GM18861 (cell line): Measurements from ENCODE around the gene TNS3.

Source experiments
- ATAC-seq: cut with Tn5 transposase; IDR thresholded peaks from one replicate; pipeline ENCODE4 v1.9.1; 2021; ENCODE audit not compliant: unreplicated experiment

Gene TNS3

DNA sequence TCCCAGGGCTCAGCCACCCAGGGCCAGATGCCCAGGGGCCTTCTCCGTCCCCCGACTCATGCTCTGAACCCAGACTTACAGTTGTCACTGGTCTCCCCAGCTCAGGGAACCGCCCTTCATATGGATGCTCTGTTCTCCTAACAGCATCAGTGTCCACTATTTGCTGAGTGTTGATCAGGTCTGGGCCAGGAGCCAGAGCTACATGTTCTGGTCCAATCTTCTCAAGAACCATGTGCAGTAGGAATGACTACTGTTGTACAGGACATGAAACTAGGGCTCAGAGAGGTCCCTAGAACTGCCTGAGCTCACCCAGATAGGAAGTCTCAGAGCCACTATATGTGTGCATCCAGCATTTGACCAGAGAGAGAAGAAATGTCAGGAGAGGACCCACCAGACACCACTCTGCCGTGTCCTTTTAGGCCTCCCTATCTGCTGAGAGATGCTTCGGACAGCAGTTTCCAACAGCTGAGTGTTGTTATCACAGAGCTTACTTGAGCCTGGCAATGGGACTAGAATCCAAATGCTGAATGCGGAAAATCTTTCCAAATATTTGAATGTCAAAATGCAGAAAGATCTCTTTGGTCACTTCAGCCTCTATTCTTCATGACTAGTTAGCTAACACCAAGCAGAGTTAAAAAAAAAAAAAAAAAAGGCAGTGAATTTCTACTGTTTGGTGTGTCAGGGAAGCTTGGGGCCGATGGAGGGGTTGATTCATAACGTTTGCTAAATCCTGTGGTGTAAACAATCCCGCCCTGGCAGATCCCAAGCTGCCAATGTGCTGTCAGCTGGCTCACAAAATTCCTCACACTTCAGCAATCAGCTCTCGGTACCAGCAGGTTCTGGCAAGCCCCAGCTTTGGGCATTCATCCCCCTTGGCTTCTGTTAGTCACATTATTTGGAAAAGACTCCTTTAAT, 246.1 kb downstream of the TNS3 start:
- no peak for ATAC-seq

GRCh38 chr7:47335071-47335470, 246.8 kb downstream of the TNS3 start:
- no peak for ATAC-seq

- no peak for ATAC-seq
Observed at GRCh38 chr7:47333959-47334358, 248.0 kb downstream of the TNS3 start.

DNA sequence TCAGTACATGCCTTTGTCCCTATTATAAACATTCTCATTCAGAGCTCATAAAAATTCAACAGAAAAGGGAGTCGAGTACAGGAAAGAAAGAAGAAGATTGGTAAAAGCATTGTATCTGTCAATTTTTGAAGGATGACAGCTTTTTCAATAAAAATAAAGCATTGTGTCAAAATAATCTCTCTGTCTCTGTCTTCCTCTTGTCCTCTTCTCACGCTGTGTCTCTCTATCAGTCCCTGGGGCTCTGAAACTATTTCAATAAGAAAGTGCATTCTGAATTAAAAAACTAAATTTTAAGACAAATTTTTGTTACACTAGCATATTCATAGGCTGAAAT, 248.4 kb downstream of the TNS3 start:
- ATAC-seq, result no peak

DNA sequence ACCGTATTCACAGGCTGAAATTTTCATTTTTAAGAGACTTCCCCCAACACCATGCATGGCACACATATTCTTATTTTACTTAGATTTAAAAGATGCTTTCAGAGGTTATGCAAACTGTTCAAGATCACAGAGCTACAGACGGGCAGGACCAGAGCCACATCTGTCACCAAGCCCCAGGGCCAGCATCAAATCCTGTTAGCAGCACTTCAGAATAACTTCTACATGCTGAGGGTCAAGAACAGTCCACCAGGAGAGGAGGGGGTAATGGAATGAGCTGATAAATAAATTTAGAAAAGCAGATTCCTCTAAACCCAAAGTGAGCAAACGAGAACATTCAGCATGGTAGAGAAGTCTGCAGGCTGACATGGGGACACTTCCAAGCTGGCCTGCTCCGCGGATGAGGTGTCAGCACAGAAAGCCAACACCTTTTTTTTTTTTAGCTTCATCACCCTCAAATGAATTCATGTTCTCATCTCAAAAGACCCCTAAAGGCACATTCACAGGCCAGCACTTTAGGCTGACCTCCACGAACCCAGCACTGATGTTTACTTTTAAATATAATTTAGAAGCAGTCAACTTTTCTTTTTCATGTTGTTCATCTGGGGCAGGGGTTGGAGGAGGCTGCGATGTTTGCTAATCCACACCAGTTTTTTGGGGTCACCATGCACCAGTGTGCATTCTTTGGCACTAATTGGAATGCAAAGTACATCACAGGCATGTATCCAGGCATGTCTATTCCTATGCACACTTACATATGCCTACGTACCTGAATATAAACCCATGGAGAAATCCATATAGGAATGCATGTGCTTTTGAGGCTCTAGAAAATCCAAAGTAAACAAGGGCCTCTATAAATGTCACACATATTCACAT, 249.0 kb downstream of the TNS3 start:
- no peak for ATAC-seq

DNA sequence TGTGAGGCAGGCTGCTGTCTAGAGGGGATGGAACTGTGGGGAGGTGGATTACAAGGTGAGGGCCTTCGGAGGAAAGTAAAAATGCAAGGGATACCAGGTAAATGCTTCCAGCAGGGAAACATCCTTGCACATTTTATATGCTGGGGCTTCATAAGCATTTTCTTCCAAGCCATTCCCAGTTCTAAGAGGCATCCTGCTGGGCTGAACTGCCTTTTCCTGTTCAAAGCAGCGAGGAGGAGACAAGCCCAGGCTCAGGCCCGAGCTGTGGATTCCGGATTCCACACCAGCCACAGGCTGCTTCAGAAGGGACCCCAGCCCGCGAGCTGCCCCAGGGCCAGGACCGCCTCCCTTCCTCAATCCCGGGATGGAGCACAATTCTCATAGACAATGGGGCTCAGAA, 249.7 kb downstream of the TNS3 start:
- no peak for ATAC-seq

GRCh38 chr7:47331179-47331565, 250.7 kb downstream of the TNS3 start:
- no peak for ATAC-seq

DNA sequence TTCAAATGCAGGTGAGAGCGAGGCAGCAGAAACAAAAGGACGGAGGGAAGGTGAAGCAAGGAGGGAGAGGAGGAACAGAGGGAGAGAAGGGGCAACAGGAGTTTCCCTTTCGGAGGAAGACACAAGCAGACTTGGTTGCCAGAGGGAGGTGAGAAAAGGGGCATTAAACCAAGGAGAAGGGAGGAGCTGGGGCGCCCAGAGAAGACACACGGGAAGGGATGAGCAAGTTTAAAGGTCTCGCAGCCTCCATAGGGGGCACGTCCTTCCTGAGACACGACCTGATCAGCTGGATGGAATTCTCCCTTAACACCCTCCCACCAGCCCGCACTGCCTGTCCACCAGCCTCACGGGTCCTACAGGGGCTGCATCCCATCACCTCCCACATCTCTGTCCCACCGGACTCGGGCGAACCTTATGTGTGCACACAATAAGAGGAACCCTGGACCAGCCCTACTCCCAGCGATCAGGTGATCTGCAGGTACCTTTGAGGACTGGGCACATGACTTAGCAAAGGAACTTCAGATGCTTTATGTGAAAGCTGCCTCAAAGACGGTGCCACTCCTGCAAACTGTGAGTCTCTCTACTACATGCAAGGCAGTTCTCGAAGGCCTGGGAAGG, 251.2 kb downstream of the TNS3 start:
- ATAC-seq, result no peak

GRCh38 chr7:47330026-47330425, 251.9 kb downstream of the TNS3 start:
- ATAC-seq, result no peak

DNA sequence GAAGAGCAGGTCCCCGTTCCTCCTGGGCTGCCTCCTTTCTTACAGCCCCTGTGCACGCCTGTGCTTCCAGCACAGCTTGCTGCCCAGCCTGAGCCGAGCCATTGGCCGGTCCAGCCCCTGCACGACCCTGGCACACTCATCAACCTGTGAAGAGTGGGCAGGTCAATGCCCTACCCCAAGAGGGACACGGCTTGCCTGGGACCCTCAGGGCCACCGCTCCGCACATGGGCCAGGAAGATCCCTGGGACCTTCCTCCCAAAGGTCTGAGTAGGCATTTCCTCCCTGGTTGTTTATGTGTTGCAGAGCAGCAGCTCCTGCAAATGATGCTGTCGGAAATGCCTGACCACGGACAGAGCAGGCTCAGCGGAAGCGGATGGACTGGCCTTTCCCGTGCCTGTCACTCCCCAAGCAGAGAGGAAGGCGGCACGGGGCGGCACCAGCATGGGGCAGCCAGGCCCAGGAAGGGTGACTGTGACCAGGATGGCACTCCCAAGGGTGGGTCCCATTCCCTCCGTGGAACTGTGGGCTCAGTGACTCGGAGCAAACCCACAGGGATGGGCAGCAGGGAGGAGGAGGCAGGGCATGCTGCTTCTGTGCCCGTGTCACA, 252.5 kb downstream of the TNS3 start:
- no peak for ATAC-seq

DNA sequence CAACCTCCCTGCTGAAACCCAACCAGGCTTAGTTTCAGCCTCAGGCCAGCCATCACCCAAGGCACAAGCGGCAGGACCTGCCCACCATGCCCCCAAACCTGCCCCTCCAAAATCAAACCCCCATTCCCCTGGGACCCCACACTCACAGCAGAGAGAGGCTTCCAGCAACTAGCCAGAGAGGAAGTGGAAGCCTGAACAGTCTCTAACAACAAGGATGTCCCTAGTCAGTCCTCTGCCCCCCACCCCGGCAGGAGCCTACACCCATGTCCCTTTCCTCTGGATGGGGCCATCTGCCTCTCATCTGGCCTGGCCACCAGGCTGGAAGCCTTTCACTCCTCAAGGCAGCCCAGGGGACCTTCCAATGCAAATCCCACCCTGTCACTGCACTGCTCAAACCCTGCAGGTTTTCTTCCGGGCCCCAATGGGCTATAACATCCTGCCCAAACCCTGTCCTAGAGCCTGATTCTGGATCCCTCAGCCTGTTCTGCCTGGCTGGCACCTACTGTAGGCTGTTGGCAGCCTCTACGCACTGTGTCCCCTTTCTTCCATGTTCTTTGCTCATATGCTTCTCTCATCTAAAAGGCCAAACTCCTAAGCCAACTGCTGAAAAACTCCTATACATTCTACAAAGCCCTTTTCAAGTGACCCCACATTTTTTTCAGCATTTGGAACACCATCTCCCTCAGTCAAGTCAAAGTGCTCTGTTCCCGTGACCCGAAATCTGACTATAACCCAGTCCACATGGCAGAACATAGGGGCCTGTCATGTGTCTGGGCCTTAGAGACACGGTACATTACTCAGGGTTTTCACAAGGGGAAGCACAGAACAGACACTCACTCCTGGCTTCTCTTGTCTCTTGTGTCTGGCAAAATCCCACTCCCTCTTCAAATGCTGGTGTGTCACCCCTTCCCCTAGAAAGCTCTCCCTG, 253.3 kb downstream of the TNS3 start:
- ATAC-seq, result no peak

DNA sequence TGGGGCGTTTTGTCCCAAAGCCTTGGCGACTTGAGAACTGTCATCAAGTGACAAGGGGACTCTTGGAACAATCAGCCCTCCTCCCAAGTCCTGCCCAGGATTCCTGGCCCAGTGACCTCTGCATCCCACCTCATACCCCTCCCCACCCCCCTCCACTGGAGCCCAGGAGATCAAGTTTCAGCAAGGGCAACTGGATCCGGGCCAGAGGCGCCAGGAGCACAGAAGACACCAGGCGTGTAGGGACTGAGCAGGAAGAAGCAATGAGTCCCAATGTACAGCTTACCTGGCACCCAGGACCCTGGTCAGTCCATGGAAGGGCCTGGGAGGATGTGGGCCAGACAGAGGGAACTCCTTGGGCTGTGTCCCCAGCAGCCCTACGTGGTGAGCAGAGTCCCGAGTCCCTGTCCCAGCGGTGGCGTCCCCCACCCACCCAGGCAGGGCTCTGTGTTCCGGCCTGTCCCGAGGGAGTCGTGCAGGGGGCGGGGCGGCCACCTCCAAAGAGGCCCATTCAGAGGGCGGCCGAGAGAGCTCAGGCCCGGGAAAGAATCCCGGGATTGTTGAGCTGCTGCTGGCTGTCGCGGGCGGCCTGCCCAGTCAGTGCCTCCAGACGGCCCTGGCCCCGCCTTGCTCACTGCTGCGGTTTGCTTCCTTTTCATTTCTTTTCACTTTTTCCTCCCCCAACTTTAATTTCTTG, 254.1 kb downstream of the TNS3 start:
- ATAC-seq, result no peak

GRCh38 chr7:47327346-47327697, 254.6 kb downstream of the TNS3 start:
- no peak for ATAC-seq

- no peak for ATAC-seq
Observed at GRCh38 chr7:47326808-47327207, 255.1 kb downstream of the TNS3 start.

DNA sequence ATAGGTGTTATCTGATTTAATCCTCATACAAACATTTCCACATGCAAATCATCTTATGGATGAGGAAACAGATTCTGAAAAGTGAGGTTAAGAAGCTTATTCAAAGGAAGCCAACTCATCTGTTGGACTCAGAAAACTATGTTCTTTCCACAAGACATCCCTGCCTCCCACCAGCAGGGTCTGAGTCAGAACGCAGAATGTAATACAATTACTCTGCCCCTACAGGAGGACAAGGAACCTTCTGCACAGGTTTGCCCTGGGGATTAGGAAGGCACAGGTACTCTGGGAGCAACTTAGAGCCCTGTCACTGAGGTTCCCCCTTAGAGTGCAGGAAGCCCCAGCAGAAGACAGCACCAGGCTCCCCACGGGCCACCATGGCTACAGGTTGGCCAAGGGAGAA, 255.7 kb downstream of the TNS3 start:
- no peak for ATAC-seq

DNA sequence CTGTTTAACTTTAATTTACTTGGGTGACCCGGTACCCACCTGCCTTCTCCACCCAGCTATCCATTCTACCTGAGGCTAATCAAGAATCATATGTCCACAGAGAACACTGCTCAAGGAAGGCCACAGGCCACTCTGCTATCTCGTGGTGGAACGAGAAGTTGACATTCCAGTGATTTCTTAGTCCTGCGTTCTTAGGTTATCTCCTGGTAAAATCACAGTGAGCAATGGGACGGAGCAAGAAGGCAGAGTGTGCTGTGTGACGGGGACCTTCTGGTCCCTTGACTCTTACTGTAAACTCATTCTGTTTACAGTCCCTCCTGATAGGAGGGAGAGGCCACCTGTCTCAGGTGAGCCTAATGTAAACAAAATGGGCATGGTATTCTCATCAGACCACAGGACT, 256.6 kb downstream of the TNS3 start:
- no peak for ATAC-seq

- ATAC-seq, result no peak
Observed at GRCh38 chr7:47323904-47324303, 258.0 kb downstream of the TNS3 start.

DNA sequence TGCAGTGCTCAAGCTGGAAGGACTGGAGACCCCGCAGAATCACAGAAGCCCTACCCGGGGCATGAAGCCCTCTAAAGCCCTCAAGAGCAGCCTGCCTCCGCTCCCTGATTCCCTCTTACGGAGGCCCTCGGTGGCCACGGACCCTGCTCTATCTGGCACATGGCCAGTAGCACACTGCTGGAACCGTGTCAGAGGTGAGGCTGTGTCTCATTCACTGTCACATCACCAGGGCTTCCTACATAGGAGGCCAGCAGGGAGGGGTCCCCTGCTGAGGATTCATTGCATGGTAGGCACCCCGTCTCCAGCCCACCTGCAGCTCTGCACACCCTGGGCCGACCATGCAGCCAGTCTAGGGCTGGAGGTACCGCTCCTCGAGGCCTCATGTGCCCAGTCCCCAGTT, 259.2 kb downstream of the TNS3 start:
- ATAC-seq, result no peak

- no peak for ATAC-seq
Observed at GRCh38 chr7:47320296-47320695, 261.6 kb downstream of the TNS3 start.
